GM12878 (cell line): ENCODE data around the gene SPAG7. TPM values are rescaled to one million over a fixed set of nuclear protein-coding genes. Genes with fewer than 3 reads are reported as not detected.
A peak's percentile ranks its signal among the peaks of the same experiment; 100 is the strongest.

Experiments used
- ATAC-seq: fragments of 200-7000 bp; cut with Tn5 transposase; 3 replicates; pipeline ENCODE4 v1.9.1; 2020; ENCODE audit warnings: mild to moderate bottlenecking, moderate library complexity
- BruUV-seq: library from RNA; stranded (reverse); fragments of 400-500 nt; replicated peaks from 2 replicates; lab custom pipeline; 2021; lab: Mats Ljungman, UMichigan
- CTCF ChIA-PET: fragments of 300-600 bp; sonication (Branson Sonifier 250); formaldehyde crosslinking; extraction: SDS; loops from one replicate; lab custom pipeline; 2021; ENCODE audit warnings: inconsistent platforms; lab: Yijun Ruan, JAX
- POLR2A ChIA-PET: fragments of 350-600 bp; formaldehyde crosslinking; extraction: SDS; loops from one replicate; lab custom pipeline; 2021; ENCODE audit warnings: inconsistent platforms; lab: Charles Lee
- RAD21 ChIA-PET: fragments of 300-600 bp; sonication (Branson Sonifier 250); formaldehyde crosslinking; loops from one replicate; lab custom pipeline; 2023; ENCODE audit warnings: antibody characterized with exemption; ENCODE audit not compliant: unreplicated experiment; lab: Charles Lee
- SMC1A ChIA-PET: fragments of 300-600 bp; sonication (Branson Sonifier 250); formaldehyde crosslinking; loops from one replicate; lab custom pipeline; 2023; ENCODE audit not compliant: unreplicated experiment, uncharacterized antibody; lab: Charles Lee
- DNase-seq: peaks from one replicate; pipeline ENCODE4 v3.0.0-alpha.2; 2011; ENCODE audit warnings: low read depth, low spot score
- FAIRE-seq: peaks from 3 replicates; lab custom pipeline; 2011; peaks lifted over from hg19 to GRCh38; lab: Jason Lieb, UNC
- H2AFZ ChIP-seq: 2 replicates; pipeline ENCODE4 v1.6.0; 2011; ENCODE audit warnings: low read depth, low read length, control low read depth; ENCODE audit not compliant: control insufficient read depth
- H3K27ac ChIP-seq: 2 replicates; pipeline ENCODE4 v1.5.1; 2011; ENCODE audit warnings: control low read depth; ENCODE audit not compliant: control insufficient read depth, insufficient read depth
- H3K27me3 ChIP-seq, 2 experiments: replicated peaks in 1 of 2; 2 replicates each; pipeline versions ENCODE4 v1.6.0 to v1.6.1; 2011; ENCODE audit warnings: low read length in 1 of 2; ENCODE audit not compliant: control insufficient read depth in 2 of 2, insufficient read depth in 2 of 2
- H3K36me3 ChIP-seq, 2 experiments: 2 replicates each; pipeline ENCODE4 v1.5.1; 2011; ENCODE audit warnings: low read length in 1 of 2; ENCODE audit not compliant: control insufficient read depth in 2 of 2, insufficient read depth in 2 of 2
- H3K4me1 ChIP-seq: 2 replicates; pipeline ENCODE4 v1.6.1; 2011; ENCODE audit warnings: mild to moderate bottlenecking, low read length, moderate library complexity, mixed read lengths; ENCODE audit not compliant: control insufficient read depth, insufficient read depth
- H3K4me2 ChIP-seq: 2 replicates; pipeline ENCODE4 v1.6.0; 2011; ENCODE audit warnings: control low read depth; ENCODE audit not compliant: control insufficient read depth, insufficient read depth
- H3K4me3 ChIP-seq: fragments of 200-600 bp; sonication (generic); 2 replicates; pipeline ENCODE4 v1.5.1; 2016
- H3K79me2 ChIP-seq: 2 replicates; pipeline ENCODE4 v1.6.0; 2011; ENCODE audit warnings: low read length; ENCODE audit not compliant: control insufficient read depth, insufficient read depth
- H3K9ac ChIP-seq: 2 replicates; pipeline ENCODE4 v1.8.0; 2011; ENCODE audit warnings: low read length, control low read depth, mixed read lengths; ENCODE audit not compliant: control insufficient read depth, insufficient read depth
- H3K9me3 ChIP-seq: replicated peaks from 3 replicates; pipeline ENCODE4 v1.5.1; 2011; ENCODE audit warnings: mild to moderate bottlenecking, low read length; ENCODE audit not compliant: control insufficient read depth, insufficient read depth
- H4K20me1 ChIP-seq: 2 replicates; pipeline ENCODE4 v1.6.0; 2011; ENCODE audit not compliant: control insufficient read depth, insufficient read depth
- ASH2L ChIP-seq: fragments of 300-600, 200-600 bp; sonication (generic); IDR thresholded peaks from 2 replicates; pipeline ENCODE4 v1.6.1; 2017; ENCODE audit warnings: low read depth, mild to moderate bottlenecking, borderline replicate concordance
- ATF7 ChIP-seq: fragments of 450-650 bp; IDR thresholded peaks from 2 replicates; pipeline ENCODE4 v1.6.1; 2016; ENCODE audit warnings: low read depth, mild to moderate bottlenecking
- BRCA1 ChIP-seq: IDR thresholded peaks from 2 replicates; pipeline ENCODE4 v1.6.1; 2011; ENCODE audit warnings: low read depth, low read length, improper control_type of control experiment
- CBX3 ChIP-seq: fragments of 200-600 bp; sonication (generic); IDR thresholded peaks from 2 replicates; pipeline ENCODE4 v1.6.1; 2016; ENCODE audit warnings: low read depth, borderline replicate concordance
- CHD2 ChIP-seq: IDR thresholded peaks from 2 replicates; pipeline ENCODE4 v1.6.1; 2011; ENCODE audit warnings: low read depth, low read length, improper control_type of control experiment, borderline replicate concordance
- EED ChIP-seq: sonication (generic); IDR thresholded peaks from 2 replicates; pipeline ENCODE4 v1.6.1; 2016; ENCODE audit warnings: antibody characterized with exemption, low read depth
- MEF2B ChIP-seq: fragments of 450-650 bp; IDR thresholded peaks from 2 replicates; pipeline ENCODE4 v1.6.1; 2018; ENCODE audit warnings: mild to moderate bottlenecking, moderate library complexity; ENCODE audit not compliant: partially characterized antibody, poor library complexity, severe bottlenecking
- MTA2 ChIP-seq: fragments of 450-650 bp; IDR thresholded peaks from 2 replicates; pipeline ENCODE4 v1.6.1; 2016; ENCODE audit warnings: low read depth, mild to moderate bottlenecking, moderate library complexity
- MTA3 ChIP-seq: IDR thresholded peaks from 2 replicates; pipeline ENCODE4 v1.6.1; 2012; ENCODE audit warnings: low read length, inconsistent platforms, borderline replicate concordance
- MYC ChIP-seq: IDR thresholded peaks from 2 replicates; pipeline ENCODE4 v1.6.1; 2011; ENCODE audit warnings: mild to moderate bottlenecking, low read length, moderate library complexity, inconsistent platforms; ENCODE audit not compliant: insufficient read depth, insufficient replicate concordance, insufficient read length, severe bottlenecking
- NFXL1 ChIP-seq: fragments of 450-650 bp; IDR thresholded peaks from 2 replicates; pipeline ENCODE4 v1.6.1; 2017; ENCODE audit warnings: antibody characterized with exemption, mild to moderate bottlenecking, borderline replicate concordance
- NR2C2 ChIP-seq: IDR thresholded peaks from 2 replicates; pipeline ENCODE4 v1.6.1; 2011; ENCODE audit warnings: borderline replicate concordance, low read depth; ENCODE audit not compliant: control insufficient read depth, insufficient read length
- PAX5 ChIP-seq: IDR thresholded peaks from 2 replicates; pipeline ENCODE4 v1.6.1; 2011; ENCODE audit warnings: low read depth, low read length, borderline replicate concordance
- PML ChIP-seq: IDR thresholded peaks from 2 replicates; pipeline ENCODE4 v1.6.1; 2012; ENCODE audit warnings: low read length, inconsistent platforms
- POU2F2 ChIP-seq: IDR thresholded peaks from 3 replicates; pipeline ENCODE4 v1.6.1; 2011; ENCODE audit warnings: low read depth, mild to moderate bottlenecking, low read length, borderline replicate concordance
- RB1 ChIP-seq: fragments of 450-650 bp; formaldehyde crosslinking; IDR thresholded peaks from 2 replicates; pipeline ENCODE4 v1.6.1; 2017; ENCODE audit warnings: mild to moderate bottlenecking, borderline replicate concordance
- STAT1 ChIP-seq: fragments of 450-650 bp; conservative IDR thresholded peaks from 2 replicates; pipeline ENCODE4 v1.6.1; 2014; ENCODE audit warnings: antibody characterized with exemption, mild to moderate bottlenecking
- TCF7 ChIP-seq: IDR thresholded peaks from 2 replicates; pipeline ENCODE4 v1.6.1; 2014; ENCODE audit warnings: antibody characterized with exemption, borderline replicate concordance
- WGBS: methylation state at CpG from one replicate; pipeline ENCODE4 v1.1.6; 2016; ENCODE audit warnings: low lambda C conversion rate; ENCODE audit not compliant: insufficient replicate concordance, insufficient coverage; ENCODE audit errors: missing lambda C conversion rate; 5-methylcytosine and 5-hydroxymethylcytosine counted together
- in situ Hi-C: fragments of 300-500 bp; cut with MboI; formaldehyde crosslinking; loops from 9 replicates; pipeline ENCODE4 v1.14.3; 2018; ENCODE audit warnings: mixed read lengths
- intact Hi-C: fragments of 100-400 bp; cut with micrococcal nuclease; formaldehyde crosslinking; loops from one replicate; pipeline ENCODE4 v1.14.2; 2022; ENCODE audit not compliant: unreplicated experiment
- polyA plus RNA-seq, 11 experiments: library from polyadenylated mRNA; depleted of rRNA in 4 of 11; unstranded in 6 of 11; stranded (reverse) in 5 of 11; fragments of >200 nt; fragmentation: Nextera tagmentation in 4 of 11; fragmentation: Illumina TruSeq in 1 of 11; extraction: Ambion mirVana in 4 of 11; extraction: Trizol in 1 of 11; gene quantifications; 1 replicate in 1 of 11; 2 replicates in 10 of 11; pipeline versions ENCODE4 v1.2.1 to v1.2.3, GENCODE V29; 2011 to 2016; ENCODE audit warnings: inconsistent platforms in 2 of 11, missing spikeins in 2 of 11, low read depth in 1 of 11
- total RNA-seq, 4 experiments: library from RNA; depleted of rRNA in 3 of 4; stranded (reverse); fragments of >200 nt in 3 of 4; fragmentation: Illumina TruSeq in 1 of 4; extraction: Trizol in 1 of 4; gene quantifications; 2 replicates each; pipeline versions ENCODE4 v1.2.1 to v1.2.3, GENCODE V29; 2013 to 2021
- TF ChIP-seq, protein P1 (sequence below): IDR thresholded peaks from 2 replicates; pipeline ENCODE4 v1.6.1; 2011; ENCODE audit warnings: low read depth, low read length, improper control_type of control experiment, borderline replicate concordance
- TF ChIP-seq, protein P2 (sequence below): IDR thresholded peaks from 2 replicates; pipeline ENCODE4 v1.6.1; 2012; ENCODE audit warnings: low read depth, low read length, improper control_type of control experiment
- TF ChIP-seq, protein P3 (sequence below): fragments of 450-650 bp; IDR thresholded peaks from 2 replicates; pipeline ENCODE4 v1.6.1; 2017; ENCODE audit warnings: mild to moderate bottlenecking

SPAG7 gene
- total and polyA plus RNA-seq, 10 of the 15 experiments (the other 5 are each of a cell fraction or from before 2014, with no cell fraction given) = 7.9 to 146 (median 88.7) TPM

DNA sequence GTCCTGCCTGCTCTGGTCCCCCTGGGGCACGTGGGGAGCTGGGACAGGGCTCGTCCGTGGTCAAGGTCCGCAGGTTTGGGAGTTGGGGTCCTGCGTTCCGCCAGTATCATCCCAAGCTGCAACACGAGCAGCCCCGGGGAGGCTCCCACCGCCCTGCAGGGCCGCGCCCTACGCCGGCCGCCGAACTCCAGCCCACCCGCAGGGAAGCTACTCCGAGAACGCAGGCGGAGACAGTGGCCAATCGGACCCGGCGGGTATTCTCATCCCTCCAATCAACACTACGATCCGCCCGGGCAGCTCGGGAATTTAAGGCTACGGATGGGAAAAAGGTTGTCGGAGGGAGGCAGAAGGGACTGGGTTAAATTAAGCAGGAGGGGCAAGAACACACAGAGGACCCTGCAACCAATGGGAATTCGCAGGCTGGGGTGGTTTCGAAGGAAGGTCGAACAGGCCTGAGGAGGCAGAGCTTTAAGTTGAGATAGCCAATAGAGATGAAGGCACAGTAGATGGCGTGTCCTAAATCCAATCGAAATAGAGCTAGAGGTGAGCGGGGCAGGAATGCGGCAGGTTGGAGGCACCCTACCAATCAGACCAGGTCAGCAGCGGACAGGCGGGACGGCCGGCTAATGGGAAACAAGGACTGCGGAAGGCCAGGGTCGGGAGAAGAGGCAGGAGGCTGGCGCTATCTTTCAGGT lies 626 bp downstream of the SPAG7 start:
- Histone ChIP-seq H3K9ac (peak overlapping the region; percentile 98), H3K4me1 (peaks cover 14% of the 10 kb centered on the region), H3K36me3 (peaks cover 3 to 11% of the 10 kb centered on the region in 2 experiments; a peak in 2 of 4 replicates), H3K27ac (peak overlapping the region; percentile 100), H2AFZ (peak overlapping the region; percentile 94), H3K9me3 (no peaks in the 10 kb centered on the region), H4K20me1 (no peaks in the 10 kb centered on the region), H3K4me2 (peak overlapping the region; percentile 78), H3K79me2 (peaks cover 29% of the 10 kb centered on the region), H3K27me3 (no peaks in the 10 kb centered on the region), H3K4me3 (peak overlapping the region; percentile 89)
- ChIA-PET POLR2A (interaction anchor here (0.6 to 8.5 kb wide), 15 partner anchors 11 to 453 kb away, joined by 3 to 272 read pairs (median 5); partner anchors contain the start of genes CAMTA2, ENO3, INCA1 and KIF1C), RAD21 (interaction anchor here (0.8 to 6.4 kb wide), 22 partner anchors 9 to 404 kb away, joined by 3 to 73 read pairs (median 4); partner anchors contain the start of genes ARRB2, CAMTA2, ENO3 and INCA1), CTCF (interaction anchor here (0.6 to 3.6 kb wide), 18 partner anchors 10 to 724 kb away, joined by 3 to 28 read pairs (median 6); partner anchors contain the start of genes C1QBP, CAMTA2, CHRNE and ENO3), SMC1A (interaction anchor here (0.7 to 4.3 kb wide), 22 partner anchors 10 to 271 kb away, joined by 3 to 50 read pairs (median 4); partner anchors contain the start of genes CAMTA2, CHRNE, ENO3 and KIF1C)
- peak; percentile 91 for ATAC-seq
- in situ Hi-C loops = no loop called here
- BruUV-seq = TSS peak; percentile 75
- peak; percentile 100 for DNase-seq
- intact Hi-C loops = loop anchor here (1.0 to 5.0 kb wide), 4 partner anchors 18 to 95 kb away; no protein-coding TSS in a partner anchor
- FAIRE-seq = peak; percentile 100
- under 1% methylated on average over 39 of the region's 42 CpGs for WGBS
- TF ChIP-seq ATF7 (0 out of 2 replicates have a peak, but pooled peaks have one; percentile 53), RB1 (no peak), PML (0 out of 2 replicates have a peak, but pooled peaks have one; percentile 5), EED (no peak), TCF7 (no peak), MTA2 (no peak), MYC (no peak), MTA3 (no peak), POU2F2 (no peak), NR2C2 (no peak), ASH2L (no peak), CBX3 (no peak), PAX5 (peak; percentile 8; the same call in 1 of the 2 replicates), MEF2B (no peak), NFXL1 (no peak), CHD2 (peak; percentile 98), BRCA1 (no peak), STAT1 (no peak)
- TF ChIP-seq, protein P1, sequence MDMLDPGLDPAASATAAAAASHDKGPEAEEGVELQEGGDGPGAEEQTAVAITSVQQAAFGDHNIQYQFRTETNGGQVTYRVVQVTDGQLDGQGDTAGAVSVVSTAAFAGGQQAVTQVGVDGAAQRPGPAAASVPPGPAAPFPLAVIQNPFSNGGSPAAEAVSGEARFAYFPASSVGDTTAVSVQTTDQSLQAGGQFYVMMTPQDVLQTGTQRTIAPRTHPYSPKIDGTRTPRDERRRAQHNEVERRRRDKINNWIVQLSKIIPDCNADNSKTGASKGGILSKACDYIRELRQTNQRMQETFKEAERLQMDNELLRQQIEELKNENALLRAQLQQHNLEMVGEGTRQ = no peak
- TF ChIP-seq, protein P2, sequence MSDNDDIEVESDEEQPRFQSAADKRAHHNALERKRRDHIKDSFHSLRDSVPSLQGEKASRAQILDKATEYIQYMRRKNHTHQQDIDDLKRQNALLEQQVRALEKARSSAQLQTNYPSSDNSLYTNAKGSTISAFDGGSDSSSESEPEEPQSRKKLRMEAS = no peak
- TF ChIP-seq, protein P3, sequence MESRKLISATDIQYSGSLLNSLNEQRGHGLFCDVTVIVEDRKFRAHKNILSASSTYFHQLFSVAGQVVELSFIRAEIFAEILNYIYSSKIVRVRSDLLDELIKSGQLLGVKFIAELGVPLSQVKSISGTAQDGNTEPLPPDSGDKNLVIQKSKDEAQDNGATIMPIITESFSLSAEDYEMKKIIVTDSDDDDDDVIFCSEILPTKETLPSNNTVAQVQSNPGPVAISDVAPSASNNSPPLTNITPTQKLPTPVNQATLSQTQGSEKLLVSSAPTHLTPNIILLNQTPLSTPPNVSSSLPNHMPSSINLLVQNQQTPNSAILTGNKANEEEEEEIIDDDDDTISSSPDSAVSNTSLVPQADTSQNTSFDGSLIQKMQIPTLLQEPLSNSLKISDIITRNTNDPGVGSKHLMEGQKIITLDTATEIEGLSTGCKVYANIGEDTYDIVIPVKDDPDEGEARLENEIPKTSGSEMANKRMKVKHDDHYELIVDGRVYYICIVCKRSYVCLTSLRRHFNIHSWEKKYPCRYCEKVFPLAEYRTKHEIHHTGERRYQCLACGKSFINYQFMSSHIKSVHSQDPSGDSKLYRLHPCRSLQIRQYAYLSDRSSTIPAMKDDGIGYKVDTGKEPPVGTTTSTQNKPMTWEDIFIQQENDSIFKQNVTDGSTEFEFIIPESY = no peak
